SK-N-SH (cell line): ENCODE measurements around the gene GAB2. TPM values are rescaled to one million over a fixed set of nuclear protein-coding genes. Genes with fewer than 3 reads are reported as not detected.

ENCODE experiments used
- CTCF ChIA-PET: fragments of 300-600, 350-600 bp; formaldehyde crosslinking; extraction: SDS; loops from one replicate; lab custom pipeline; 2021; lab: Yijun Ruan, JAX
- POLR2A ChIA-PET: fragments of 350-600 bp; sonication (Branson Sonifier 250); formaldehyde crosslinking; extraction: SDS; loops from one replicate; lab custom pipeline; 2020; ENCODE audit warnings: antibody characterized with exemption, inconsistent platforms; lab: Yijun Ruan, JAX
- DNase-seq: peaks from one replicate; pipeline ENCODE4 v3.0.0; 2012
- H2AFZ ChIP-seq: fragments of 200-600 bp; sonication (generic); 2 replicates; pipeline ENCODE4 v1.8.1; 2016; ENCODE audit warnings: antibody characterized with exemption, mild to moderate bottlenecking, low read depth
- H3F3A ChIP-seq: fragments of 200-600 bp; sonication (generic); replicated peaks from 2 replicates; pipeline ENCODE3; 2016; ENCODE audit warnings: antibody characterized with exemption, mild to moderate bottlenecking; ENCODE audit not compliant: insufficient read depth
- H3K27ac ChIP-seq, 2 experiments: fragments of 200-500 bp in 1 of 2; fragments of 200-600 bp in 1 of 2; sonication (Bioruptor generic) in 1 of 2; sonication (generic), shearing (Covaris generic) in 1 of 2; 2 replicates each; pipeline versions ENCODE4 v1.5.1 to v1.6.1; 2014 to 2016; ENCODE audit warnings: low read depth in 2 of 2, inconsistent platforms in 1 of 2, low read length in 1 of 2, mild to moderate bottlenecking in 1 of 2, mixed read lengths in 1 of 2
- H3K27me3 ChIP-seq: fragments of 200-600 bp; sonication (generic), shearing (Covaris generic); 2 replicates; pipeline ENCODE4 v1.6.1; 2016; ENCODE audit warnings: mixed run types; ENCODE audit not compliant: insufficient read depth
- H3K36me3 ChIP-seq, 2 experiments: fragments of 200-500 bp in 1 of 2; fragments of 200-600 bp in 1 of 2; sonication (Bioruptor generic) in 1 of 2; sonication (generic) in 1 of 2; replicated peaks in 1 of 2; 2 replicates each; pipeline versions ENCODE3 to v1.5.1; 2014 to 2016; ENCODE audit warnings: low read length in 1 of 2, mild to moderate bottlenecking in 1 of 2; ENCODE audit not compliant: insufficient read depth in 2 of 2, control insufficient read depth in 1 of 2
- H3K4me1 ChIP-seq, 2 experiments: fragments of 200-500 bp in 1 of 2; fragments of 200-600 bp in 1 of 2; sonication (Bioruptor generic) in 1 of 2; sonication (generic), shearing (Covaris generic) in 1 of 2; 2 replicates each; pipeline versions ENCODE4 v1.5.1 to v1.6.1; 2014 to 2016; ENCODE audit warnings: low read depth in 1 of 2, low read length in 1 of 2, mixed run types in 1 of 2; ENCODE audit not compliant: insufficient read depth in 2 of 2, control insufficient read depth in 1 of 2
- H3K4me2 ChIP-seq: fragments of 200-600 bp; sonication (generic), shearing (Covaris generic); 2 replicates; pipeline ENCODE4 v1.6.1; 2017; ENCODE audit warnings: mixed run types
- H3K4me3 ChIP-seq, 2 experiments: fragments of 200-500 bp in 1 of 2; fragments of 200-600 bp in 1 of 2; sonication (Bioruptor generic) in 1 of 2; sonication (generic), shearing (Covaris generic) in 1 of 2; 2 replicates each; pipeline versions ENCODE4 v1.5.1 to v1.8.1; 2014 to 2016; ENCODE audit warnings: low read depth in 2 of 2, inconsistent platforms in 1 of 2, low read length in 1 of 2, mild to moderate bottlenecking in 1 of 2, mixed read lengths in 1 of 2, moderate library complexity in 1 of 2
- H3K79me2 ChIP-seq: fragments of 200-600 bp; sonication (generic); 2 replicates; pipeline ENCODE4 v1.8.1; 2017; ENCODE audit warnings: mild to moderate bottlenecking; ENCODE audit not compliant: insufficient read depth
- H3K9ac ChIP-seq: fragments of 200-600 bp; sonication (generic); 2 replicates; pipeline ENCODE4 v1.6.1; 2017; ENCODE audit warnings: mixed run types
- H3K9me2 ChIP-seq: fragments of 200-600 bp; sonication (generic); 2 replicates; pipeline ENCODE4 v1.6.1; 2017; ENCODE audit warnings: mixed run types
- H3K9me3 ChIP-seq: fragments of 200-600 bp; sonication (generic); 2 replicates; pipeline ENCODE4 v1.6.1; 2017; ENCODE audit warnings: mixed run types, mild to moderate bottlenecking, moderate library complexity
- H4K20me1 ChIP-seq: fragments of 200-600 bp; sonication (generic); 2 replicates; pipeline ENCODE4 v1.6.1; 2017; ENCODE audit warnings: mild to moderate bottlenecking, mixed run types; ENCODE audit not compliant: insufficient read depth
- CHD2 ChIP-seq: fragments of 150-350 bp; IDR thresholded peaks from 2 replicates; pipeline ENCODE4 v1.6.1; 2018; ENCODE audit warnings: low read length; ENCODE audit not compliant: partially characterized antibody
- FOSL2 ChIP-seq: IDR thresholded peaks from 2 replicates; pipeline ENCODE4 v1.4.0; 2012; ENCODE audit warnings: low read depth, mild to moderate bottlenecking, moderate library complexity, borderline replicate concordance
- FOXJ3 ChIP-seq: sonication (generic); formaldehyde crosslinking; IDR thresholded peaks from 2 replicates; pipeline ENCODE4 v1.5.1; 2020; ENCODE audit warnings: mild to moderate bottlenecking, missing genetic modification reagents
- FOXM1 ChIP-seq: IDR thresholded peaks from 2 replicates; pipeline ENCODE4 v1.4.0; 2012; ENCODE audit warnings: low read depth, mild to moderate bottlenecking
- GABPA ChIP-seq: IDR thresholded peaks from 2 replicates; pipeline ENCODE4 v1.4.0; 2012; ENCODE audit warnings: low read depth, mild to moderate bottlenecking
- GATA2 ChIP-seq: sonication (generic); formaldehyde crosslinking; IDR thresholded peaks from 2 replicates; pipeline ENCODE4 v1.5.0; 2020; ENCODE audit warnings: mild to moderate bottlenecking, missing genetic modification reagents
- MEF2A ChIP-seq: IDR thresholded peaks from 2 replicates; pipeline ENCODE4 v1.4.0; 2012; ENCODE audit warnings: low read depth, borderline replicate concordance
- NRF1 ChIP-seq: IDR thresholded peaks from 2 replicates; pipeline ENCODE4 v1.6.1; 2012; ENCODE audit warnings: low read depth, mild to moderate bottlenecking, low read length
- RAD21 ChIP-seq: IDR thresholded peaks from 2 replicates; pipeline ENCODE4 v1.6.1; 2012; ENCODE audit warnings: mild to moderate bottlenecking, low read length
- RCOR1 ChIP-seq: fragments of 150-350 bp; IDR thresholded peaks from 2 replicates; pipeline ENCODE4 v1.6.1; 2017; ENCODE audit warnings: antibody characterized with exemption, low read length
- RFX5 ChIP-seq: IDR thresholded peaks from 2 replicates; pipeline ENCODE4 v1.6.1; 2012; ENCODE audit warnings: mild to moderate bottlenecking, improper control_type of control experiment, low read length
- RXRA ChIP-seq: IDR thresholded peaks from 2 replicates; pipeline ENCODE4 v1.4.0; 2012; ENCODE audit warnings: low read depth, mild to moderate bottlenecking, borderline replicate concordance
- SMC3 ChIP-seq: IDR thresholded peaks from 2 replicates; pipeline ENCODE4 v1.6.1; 2012; ENCODE audit warnings: low read depth, low read length, improper control_type of control experiment
- TAF1 ChIP-seq: IDR thresholded peaks from 2 replicates; pipeline ENCODE4 v1.6.1; 2012; ENCODE audit warnings: low read depth, mild to moderate bottlenecking, low read length, moderate library complexity, borderline replicate concordance
- TCF12 ChIP-seq: IDR thresholded peaks from 2 replicates; pipeline ENCODE4 v1.4.0; 2012
- TEAD4 ChIP-seq: IDR thresholded peaks from 2 replicates; pipeline ENCODE4 v1.4.0; 2012; ENCODE audit warnings: mild to moderate bottlenecking, borderline replicate concordance; ENCODE audit not compliant: insufficient read depth
- YY1 ChIP-seq: IDR thresholded peaks from 2 replicates; pipeline ENCODE4 v1.4.0; 2012; ENCODE audit warnings: low read depth, mild to moderate bottlenecking
- WGBS: methylation state at CpG from one replicate; pipeline ENCODE4 v1.1.6; 2017; ENCODE audit warnings: low lambda C conversion rate; 5-methylcytosine and 5-hydroxymethylcytosine counted together
- polyA plus RNA-seq, 3 experiments: library from polyadenylated mRNA; depleted of rRNA; stranded (reverse); fragments of >200 nt; gene quantifications; 2 replicates each; pipeline ENCODE4 v1.2.3, GENCODE V29; 2012
- TF ChIP-seq, protein P1 (sequence below): IDR thresholded peaks from 2 replicates; pipeline ENCODE4 v1.6.1; 2012; ENCODE audit warnings: mild to moderate bottlenecking, low read depth, low read length, moderate library complexity
- TF ChIP-seq, protein P2 (sequence below): fragments of 150-350 bp; IDR thresholded peaks from 2 replicates; pipeline ENCODE4 v1.6.1; 2016; ENCODE audit warnings: mild to moderate bottlenecking, low read depth, low read length
- TF ChIP-seq, protein P3 (sequence below): IDR thresholded peaks from 2 replicates; pipeline ENCODE4 v1.4.0; 2012; ENCODE audit warnings: low read depth, borderline replicate concordance
- TF ChIP-seq, protein P4 (sequence below): fragments of 200-600 bp; sonication (generic); IDR thresholded peaks from 2 replicates; pipeline ENCODE4 v1.6.1; 2017; ENCODE audit warnings: antibody characterized with exemption, mild to moderate bottlenecking, moderate library complexity

GAB2 gene
- polyA plus RNA-seq, 1 of the 3 experiments (the other 2 are of a cell fraction), result 5.6 TPM

DNA sequence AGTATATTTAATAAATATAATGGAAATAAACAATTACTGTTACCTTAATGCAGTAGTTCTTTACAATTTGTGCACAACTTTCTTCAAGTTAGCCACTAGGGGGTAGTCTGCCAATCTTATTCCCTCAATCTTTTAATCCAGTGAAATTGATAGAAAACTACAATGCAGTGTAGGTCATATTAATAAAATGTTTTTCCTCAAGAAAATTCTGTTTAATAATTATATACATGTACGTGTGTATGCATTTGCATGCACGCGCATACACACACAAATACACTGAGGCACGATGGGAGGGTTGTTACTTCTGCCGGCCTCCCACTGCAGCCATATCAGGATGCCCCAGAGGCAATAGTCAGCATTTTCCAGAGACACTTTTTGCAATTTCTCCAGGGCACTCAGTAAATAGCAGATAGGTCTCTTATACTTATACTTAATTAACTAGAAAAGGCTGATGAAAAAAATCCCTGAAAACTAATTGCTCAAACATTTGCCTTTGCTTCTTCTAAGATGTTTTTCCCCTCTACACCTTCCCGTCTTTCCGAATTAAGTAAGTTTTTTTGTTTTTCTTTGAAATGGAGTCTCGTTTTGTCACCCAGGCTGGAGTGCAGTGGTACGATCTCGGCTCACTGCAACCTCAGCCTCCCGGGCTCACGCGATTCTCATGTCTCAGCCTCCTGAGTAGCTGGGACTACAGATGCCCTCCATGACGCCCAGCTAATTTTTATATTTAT, 3.1 kb downstream of the GAB2 start:
- Histone ChIP-seq H3F3A (peaks cover 33% of the 10 kb centered on the region), H3K79me2 (peaks cover 64% of the 10 kb centered on the region), H3K9me3 (no peaks in the 10 kb centered on the region), H3K27me3 (no peaks in the 10 kb centered on the region), H3K9ac (no peak overlapping the region), H3K4me2 (no peak overlapping the region), H2AFZ (no peak overlapping the region), H3K27ac (peak overlapping the region in 1 of 2 experiments; percentile 100; a peak in 2 of 4 replicates), H3K9me2 (no peaks in the 10 kb centered on the region), H4K20me1 (no peaks in the 10 kb centered on the region), H3K36me3 (peaks cover 0 to 7% of the 10 kb centered on the region in 2 experiments), H3K4me1 (peaks cover 12 to 22% of the 10 kb centered on the region in 2 experiments; a peak in 3 of 4 replicates), H3K4me3 (no peak overlapping the region; a peak in 1 of 4 replicates)
- TF ChIP-seq RFX5, result no peak
- TF ChIP-seq SMC3, result peak; percentile 22; the same call in 1 of the 2 replicates
- no peak for TF ChIP-seq TAF1
- TF ChIP-seq RAD21, result peak; percentile 59
- TF ChIP-seq GATA2 (CRISPR knock-in tag), result no peak
- TF ChIP-seq, protein P1, sequence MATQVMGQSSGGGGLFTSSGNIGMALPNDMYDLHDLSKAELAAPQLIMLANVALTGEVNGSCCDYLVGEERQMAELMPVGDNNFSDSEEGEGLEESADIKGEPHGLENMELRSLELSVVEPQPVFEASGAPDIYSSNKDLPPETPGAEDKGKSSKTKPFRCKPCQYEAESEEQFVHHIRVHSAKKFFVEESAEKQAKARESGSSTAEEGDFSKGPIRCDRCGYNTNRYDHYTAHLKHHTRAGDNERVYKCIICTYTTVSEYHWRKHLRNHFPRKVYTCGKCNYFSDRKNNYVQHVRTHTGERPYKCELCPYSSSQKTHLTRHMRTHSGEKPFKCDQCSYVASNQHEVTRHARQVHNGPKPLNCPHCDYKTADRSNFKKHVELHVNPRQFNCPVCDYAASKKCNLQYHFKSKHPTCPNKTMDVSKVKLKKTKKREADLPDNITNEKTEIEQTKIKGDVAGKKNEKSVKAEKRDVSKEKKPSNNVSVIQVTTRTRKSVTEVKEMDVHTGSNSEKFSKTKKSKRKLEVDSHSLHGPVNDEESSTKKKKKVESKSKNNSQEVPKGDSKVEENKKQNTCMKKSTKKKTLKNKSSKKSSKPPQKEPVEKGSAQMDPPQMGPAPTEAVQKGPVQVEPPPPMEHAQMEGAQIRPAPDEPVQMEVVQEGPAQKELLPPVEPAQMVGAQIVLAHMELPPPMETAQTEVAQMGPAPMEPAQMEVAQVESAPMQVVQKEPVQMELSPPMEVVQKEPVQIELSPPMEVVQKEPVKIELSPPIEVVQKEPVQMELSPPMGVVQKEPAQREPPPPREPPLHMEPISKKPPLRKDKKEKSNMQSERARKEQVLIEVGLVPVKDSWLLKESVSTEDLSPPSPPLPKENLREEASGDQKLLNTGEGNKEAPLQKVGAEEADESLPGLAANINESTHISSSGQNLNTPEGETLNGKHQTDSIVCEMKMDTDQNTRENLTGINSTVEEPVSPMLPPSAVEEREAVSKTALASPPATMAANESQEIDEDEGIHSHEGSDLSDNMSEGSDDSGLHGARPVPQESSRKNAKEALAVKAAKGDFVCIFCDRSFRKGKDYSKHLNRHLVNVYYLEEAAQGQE, result no peak
- no peak for TF ChIP-seq TCF12
- TF ChIP-seq, protein P2, sequence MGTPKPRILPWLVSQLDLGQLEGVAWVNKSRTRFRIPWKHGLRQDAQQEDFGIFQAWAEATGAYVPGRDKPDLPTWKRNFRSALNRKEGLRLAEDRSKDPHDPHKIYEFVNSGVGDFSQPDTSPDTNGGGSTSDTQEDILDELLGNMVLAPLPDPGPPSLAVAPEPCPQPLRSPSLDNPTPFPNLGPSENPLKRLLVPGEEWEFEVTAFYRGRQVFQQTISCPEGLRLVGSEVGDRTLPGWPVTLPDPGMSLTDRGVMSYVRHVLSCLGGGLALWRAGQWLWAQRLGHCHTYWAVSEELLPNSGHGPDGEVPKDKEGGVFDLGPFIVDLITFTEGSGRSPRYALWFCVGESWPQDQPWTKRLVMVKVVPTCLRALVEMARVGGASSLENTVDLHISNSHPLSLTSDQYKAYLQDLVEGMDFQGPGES, result no peak
- TF ChIP-seq MEF2A, result no peak
- TF ChIP-seq FOSL2, result no peak
- no peak for TF ChIP-seq NRF1
- TF ChIP-seq, protein P3, sequence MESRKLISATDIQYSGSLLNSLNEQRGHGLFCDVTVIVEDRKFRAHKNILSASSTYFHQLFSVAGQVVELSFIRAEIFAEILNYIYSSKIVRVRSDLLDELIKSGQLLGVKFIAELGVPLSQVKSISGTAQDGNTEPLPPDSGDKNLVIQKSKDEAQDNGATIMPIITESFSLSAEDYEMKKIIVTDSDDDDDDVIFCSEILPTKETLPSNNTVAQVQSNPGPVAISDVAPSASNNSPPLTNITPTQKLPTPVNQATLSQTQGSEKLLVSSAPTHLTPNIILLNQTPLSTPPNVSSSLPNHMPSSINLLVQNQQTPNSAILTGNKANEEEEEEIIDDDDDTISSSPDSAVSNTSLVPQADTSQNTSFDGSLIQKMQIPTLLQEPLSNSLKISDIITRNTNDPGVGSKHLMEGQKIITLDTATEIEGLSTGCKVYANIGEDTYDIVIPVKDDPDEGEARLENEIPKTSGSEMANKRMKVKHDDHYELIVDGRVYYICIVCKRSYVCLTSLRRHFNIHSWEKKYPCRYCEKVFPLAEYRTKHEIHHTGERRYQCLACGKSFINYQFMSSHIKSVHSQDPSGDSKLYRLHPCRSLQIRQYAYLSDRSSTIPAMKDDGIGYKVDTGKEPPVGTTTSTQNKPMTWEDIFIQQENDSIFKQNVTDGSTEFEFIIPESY, result no peak
- TF ChIP-seq GABPA, result no peak
- TF ChIP-seq, protein P4, sequence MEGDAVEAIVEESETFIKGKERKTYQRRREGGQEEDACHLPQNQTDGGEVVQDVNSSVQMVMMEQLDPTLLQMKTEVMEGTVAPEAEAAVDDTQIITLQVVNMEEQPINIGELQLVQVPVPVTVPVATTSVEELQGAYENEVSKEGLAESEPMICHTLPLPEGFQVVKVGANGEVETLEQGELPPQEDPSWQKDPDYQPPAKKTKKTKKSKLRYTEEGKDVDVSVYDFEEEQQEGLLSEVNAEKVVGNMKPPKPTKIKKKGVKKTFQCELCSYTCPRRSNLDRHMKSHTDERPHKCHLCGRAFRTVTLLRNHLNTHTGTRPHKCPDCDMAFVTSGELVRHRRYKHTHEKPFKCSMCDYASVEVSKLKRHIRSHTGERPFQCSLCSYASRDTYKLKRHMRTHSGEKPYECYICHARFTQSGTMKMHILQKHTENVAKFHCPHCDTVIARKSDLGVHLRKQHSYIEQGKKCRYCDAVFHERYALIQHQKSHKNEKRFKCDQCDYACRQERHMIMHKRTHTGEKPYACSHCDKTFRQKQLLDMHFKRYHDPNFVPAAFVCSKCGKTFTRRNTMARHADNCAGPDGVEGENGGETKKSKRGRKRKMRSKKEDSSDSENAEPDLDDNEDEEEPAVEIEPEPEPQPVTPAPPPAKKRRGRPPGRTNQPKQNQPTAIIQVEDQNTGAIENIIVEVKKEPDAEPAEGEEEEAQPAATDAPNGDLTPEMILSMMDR, result peak; percentile 73
- TF ChIP-seq FOXM1, result no peak
- TF ChIP-seq FOXJ3 (CRISPR knock-in tag), result no peak
- TF ChIP-seq CHD2, result no peak
- TF ChIP-seq TEAD4, result no peak
- no peak for TF ChIP-seq RXRA
- no peak for TF ChIP-seq RCOR1
- no peak for TF ChIP-seq YY1
- ChIA-PET CTCF (interaction anchor here (0.6 to 7.2 kb wide), 10 partner anchors 15 to 275 kb away, joined by 3 to 110 read pairs (median 4); partner anchors contain the start of gene ALG8), POLR2A (interaction anchor here (1.0 kb wide), 1 partner anchor 186 kb away, joined by 3 read pairs; no protein-coding TSS in a partner anchor)
- peak; percentile 30 for DNase-seq
- WGBS, result 85% methylated on average over 14 of the region's 14 CpGs
